NCI-H1694 treated with DMSO at 0.1 percent for 48 hours (cell line): ENCODE results near the gene ACOXL.

ENCODE experiments used
- DNase-seq: peaks from one replicate; lab custom pipeline; 2025; lab: John Stamatoyannopoulos, UW

ACOXL gene

DNA sequence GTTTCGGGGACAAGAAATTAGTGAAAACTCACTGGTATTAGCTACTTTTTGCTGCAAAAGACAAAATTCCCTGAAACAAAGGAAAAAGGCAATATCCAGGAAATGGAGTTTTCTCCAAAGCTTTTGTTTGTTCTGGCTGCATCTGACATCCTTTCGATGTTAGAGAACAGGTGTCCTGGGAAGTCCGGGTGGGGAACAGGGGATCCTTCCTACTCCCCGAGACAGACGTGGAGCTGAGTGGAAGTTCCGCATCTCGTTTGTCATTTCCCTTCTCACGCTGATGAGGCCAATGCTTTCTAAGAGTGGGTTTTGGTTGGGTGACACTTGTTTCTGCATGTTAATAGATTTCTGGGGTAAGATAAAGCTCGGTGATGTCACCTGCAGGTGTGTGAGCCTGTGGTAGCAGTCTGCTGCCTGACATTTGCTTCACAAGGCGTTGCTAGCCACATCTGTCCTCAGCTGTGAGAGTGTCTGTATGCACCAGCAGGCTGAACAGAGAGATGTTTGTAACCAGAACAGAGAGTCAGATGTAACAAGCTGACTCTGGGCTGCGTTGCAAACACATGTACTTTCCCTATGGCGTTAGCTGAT, 125.9 kb downstream of the ACOXL start:
- no peak for DNase-seq

DNA sequence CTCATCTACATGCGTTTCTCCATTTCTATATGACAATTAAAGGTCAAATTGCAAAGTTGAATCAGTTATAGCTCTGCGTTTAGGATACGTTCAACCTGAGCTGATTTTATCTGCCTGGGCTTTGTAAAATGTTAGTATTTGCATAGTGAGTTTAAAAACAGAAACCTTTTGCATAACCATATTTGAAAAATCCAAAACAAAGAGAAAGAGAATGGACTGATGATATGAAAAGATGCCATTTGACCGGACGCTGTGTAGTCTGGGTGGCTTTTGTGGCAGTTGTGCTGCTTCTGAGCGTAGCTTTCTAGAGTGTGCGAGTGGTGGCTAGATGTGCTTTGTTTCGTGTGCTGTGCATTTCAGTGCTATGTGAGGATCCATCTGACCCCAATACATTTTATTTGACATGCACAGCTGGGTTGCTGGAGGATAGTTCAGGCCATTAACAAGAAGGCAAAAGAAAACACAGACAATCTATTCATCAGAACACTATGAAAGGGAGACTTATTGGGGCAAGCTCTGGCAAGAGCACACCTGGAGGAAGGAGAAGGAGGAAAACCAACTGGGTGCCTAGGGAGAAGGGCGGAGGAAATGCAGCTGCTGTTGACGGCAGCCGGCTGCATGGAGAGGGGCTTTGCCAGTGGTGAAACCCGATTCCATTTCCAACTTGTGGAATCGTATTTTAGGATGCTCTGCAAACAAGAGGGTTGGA, 126.8 kb downstream of the ACOXL start:
- no peak for DNase-seq

DNA sequence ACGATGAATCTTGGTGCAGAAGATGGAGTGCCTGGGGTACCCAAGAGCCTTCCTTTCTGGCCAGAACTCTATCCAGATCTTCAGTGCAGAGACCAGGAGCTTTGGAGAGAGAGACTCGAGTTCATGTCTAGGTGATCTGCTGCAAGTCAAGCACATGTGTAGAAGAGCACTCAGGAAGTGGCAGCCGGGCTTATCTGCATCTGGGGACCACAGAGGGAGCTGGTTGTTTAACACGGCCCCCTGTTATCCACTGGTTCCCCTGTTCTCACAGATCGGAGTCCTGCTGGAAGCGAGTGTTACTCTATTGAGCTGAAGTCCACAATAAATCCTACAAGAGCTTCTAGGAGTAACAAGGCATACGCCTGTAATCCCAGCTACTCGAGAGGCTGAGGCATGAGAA, 128.3 kb downstream of the ACOXL start:
- no peak for DNase-seq

DNA sequence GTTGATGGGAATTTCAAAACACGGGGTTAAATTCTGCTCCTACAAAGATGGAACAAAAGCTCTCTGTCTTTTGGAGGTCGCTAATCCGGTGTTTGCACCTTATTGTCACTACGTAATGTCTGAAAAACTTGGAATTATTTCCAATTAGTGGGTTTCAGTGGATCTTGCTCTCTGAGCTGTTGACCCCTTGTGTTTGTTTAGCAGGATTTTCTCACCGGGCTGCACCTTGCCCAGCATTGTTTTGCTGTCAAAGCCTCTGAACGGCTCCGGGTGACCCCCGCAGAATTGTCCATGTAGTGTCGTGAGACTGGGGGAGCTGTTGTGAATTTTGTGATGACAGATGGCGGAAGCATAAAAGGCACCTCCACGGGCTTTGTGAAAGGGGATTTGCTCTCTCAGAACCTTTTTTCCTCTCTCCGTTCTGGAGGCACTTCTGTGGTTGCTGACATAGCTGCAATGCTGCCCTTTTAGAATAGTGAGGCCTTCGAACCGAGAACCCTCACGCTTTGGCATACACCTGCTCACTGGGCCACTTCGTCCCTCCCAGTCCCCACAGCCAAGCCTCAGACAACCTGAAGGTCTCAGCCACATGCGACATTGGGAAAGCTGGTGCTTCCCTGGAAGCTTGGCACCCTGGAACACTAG, 129.4 kb downstream of the ACOXL start:
- no peak for DNase-seq

DNA sequence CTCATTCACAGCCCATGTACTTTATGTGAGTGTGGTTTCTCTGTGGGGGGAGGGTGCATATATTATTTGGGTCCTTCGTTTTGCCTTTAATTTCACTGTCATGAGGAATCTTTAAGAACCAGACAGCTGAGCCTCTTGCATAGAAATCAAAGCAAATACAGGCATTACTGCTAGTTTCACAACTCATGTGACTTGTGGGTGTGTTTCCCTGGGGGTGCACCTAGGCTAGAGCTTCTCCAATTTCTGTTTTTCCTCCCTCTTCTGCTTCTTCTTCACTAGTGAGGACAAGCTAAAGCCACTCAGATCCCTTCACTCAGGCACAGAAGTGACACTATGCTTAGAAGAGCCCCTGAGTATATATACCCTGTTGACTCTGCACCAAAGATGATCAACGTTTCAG, 131.4 kb downstream of the ACOXL start:
- DNase-seq, result no peak

DNA sequence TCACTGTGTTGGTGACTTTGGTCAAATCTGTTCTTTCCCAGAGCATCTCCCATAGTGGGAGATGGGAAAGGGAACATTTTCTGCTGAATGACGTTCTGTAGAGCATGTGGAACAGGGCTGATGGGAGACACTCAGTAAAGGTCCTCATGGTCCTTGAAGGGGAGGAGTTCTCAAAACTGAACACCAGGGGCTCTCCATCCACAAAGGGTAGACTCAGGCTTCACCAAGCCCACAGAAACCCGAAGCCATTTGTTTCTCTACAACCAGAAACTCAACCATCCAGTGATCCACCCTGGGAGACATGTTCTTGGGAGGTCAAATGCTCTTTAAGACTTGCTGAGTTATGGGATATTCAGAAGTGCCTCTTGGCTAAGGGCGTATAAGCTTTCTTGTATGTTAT, 131.8 kb downstream of the ACOXL start:
- no peak for DNase-seq

DNA sequence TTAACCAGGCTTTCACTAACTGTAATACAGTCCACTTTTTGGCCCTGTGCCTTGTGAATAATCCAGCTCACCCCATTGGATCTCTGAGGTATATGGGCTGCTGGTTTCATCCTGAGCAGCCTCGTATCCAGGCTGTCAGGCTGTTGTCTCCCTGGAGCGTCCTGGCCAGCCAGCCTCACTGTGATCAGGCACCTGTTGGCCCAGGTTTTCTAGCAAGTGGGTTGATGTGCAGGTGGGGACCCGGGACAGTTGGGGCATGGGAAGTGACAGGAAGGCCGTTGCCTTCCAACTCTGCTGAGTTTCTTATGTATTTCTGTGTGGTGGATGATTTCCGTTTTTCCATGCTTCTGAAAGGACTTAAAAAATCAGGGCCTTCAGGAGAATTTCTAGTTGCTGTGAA, 132.4 kb downstream of the ACOXL start:
- no peak for DNase-seq

DNA sequence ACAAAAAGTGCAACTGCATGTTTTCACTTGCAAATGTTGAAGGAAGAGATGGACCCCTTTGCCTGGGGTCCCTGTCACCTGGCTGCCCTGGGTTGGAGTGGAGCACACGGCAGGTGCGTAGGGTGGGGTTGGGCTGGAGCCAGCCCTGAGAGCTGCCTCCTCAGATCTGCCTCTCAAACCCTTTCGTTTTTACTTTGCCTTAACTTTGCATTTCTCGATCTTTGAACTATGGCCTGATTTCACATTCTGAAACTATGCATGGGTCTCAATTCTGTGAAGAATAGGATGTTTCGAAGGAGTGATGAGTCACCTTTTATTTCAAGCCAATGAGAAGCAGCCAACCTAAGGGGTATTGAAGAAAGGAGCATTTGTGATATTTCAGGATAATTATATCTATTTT, 132.8 kb downstream of the ACOXL start:
- DNase-seq, result no peak

DNA sequence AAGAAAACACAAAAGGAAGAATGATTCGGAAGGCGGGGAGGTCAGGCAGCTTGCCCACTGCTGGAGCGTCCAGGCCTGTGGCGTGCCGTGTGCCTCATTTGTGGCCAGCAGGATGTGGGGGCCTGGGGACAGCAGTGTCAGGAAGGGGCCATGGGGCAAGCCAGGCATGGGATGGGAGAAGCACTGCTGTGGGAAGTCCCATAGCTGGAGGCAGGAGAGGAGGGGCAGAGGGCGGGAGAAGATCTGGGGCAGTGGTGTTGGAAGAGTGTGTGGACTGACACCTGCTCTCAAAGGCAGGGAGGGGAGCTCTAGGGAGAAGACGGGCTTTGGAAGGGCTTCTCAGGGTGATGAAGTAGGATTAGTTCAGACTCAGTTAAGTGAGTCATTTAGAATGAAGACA, 133.7 kb downstream of the ACOXL start:
- no peak for DNase-seq

DNA sequence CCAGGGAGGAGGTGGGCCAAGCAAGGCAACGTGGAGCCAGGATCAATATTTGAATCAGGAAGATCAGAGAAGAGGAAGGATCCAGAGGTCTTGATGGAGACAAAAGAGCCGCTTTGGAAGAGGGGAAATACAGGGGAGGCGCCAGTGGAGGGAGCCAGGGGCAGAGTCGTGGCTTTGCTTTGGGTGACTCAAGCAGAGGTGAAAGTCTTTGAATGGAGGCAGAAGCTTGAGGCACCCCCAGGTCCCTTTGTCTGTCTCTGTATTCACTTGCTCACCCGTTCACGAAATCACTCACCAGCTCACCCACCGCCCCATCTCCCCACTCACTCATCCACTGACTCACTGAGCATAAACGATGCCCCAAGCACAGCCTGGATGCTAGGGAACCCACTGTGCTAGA, 134.1 kb downstream of the ACOXL start:
- DNase-seq, result no peak

DNA sequence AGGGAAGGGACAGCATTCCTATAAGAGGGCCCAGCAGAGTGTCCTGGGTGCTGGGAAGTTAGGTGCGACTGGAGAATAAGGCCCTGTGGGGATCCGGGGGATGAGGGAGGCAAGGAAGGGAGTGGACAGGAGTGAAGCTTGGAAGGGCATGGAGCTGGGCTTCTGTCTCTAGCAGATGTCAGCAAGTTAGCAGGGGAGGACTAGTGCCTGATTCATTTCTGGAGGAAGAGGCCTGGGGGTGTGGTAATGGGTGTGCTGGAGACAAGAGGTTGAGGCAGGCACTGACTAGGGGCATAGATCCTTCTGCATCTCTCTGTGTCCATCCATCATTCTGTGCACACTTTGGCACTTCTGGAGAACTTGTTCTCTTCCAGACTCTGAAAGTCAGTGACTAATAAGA, 134.7 kb downstream of the ACOXL start:
- no peak for DNase-seq

DNA sequence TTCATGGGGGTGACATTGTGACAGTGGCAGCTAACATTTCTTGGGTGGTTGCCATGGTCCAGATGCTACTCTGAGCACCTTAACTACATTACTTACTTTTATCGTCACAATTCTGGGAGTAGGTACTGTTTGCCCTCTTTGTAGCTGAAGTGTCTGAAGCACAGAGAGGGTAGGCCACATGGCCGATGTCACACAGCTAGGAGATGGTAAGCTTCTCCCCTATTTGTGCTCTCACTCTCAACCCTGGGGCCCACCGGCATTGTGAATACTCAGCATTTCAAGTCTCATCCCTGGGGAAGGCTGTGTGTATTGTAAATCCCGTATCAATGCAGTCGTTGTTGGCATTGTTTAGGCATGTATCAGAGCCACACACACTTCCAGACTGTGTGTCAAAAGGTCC, 136.6 kb downstream of the ACOXL start:
- DNase-seq, result no peak

DNA sequence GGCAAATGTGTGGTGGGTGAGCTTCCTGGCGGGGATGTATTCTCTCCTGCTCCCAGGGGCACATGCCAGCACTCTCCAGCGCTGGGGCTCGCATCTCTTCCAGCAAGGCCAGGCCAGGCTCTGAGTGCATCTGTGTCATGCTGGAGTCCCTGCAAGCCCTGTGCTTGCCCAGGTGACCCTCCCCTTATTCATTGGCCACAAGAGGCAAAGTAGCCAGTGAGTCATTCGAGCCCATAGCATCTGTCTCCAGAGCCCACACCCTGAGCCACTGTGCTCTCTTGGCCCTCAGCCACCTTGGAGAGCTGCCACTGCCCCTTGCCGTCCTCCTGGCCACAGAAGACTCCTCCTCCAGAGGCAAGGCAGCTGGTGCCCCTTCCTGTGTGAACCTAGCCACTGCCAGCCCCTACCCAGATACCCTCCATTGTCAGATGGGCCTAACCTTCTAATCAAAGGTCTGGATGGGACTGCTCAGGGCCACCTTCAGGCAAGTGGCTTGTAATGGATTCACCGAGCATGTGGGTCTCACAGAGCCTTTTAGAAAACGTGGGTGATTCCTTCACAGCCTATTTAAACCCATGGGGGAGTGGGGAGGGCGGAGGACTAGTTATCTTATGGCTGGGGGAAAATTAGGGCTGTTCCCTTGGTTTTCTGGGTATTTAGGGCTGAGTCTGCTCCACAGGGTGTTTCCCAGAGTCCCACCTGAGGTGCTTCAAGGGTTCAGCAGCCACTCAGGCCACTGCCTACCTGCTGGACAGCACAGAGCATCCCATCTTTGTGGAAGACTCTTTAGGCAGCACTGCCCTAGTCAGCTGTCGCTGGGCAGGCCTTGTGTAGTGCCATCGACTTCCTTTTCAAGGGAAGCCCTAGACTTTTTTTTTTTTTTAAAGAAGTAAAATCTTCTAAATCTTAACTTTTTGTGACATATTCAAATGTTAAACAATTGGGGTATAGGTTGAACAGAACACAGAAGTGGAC, 137.4 kb downstream of the ACOXL start:
- DNase-seq, result no peak

DNA sequence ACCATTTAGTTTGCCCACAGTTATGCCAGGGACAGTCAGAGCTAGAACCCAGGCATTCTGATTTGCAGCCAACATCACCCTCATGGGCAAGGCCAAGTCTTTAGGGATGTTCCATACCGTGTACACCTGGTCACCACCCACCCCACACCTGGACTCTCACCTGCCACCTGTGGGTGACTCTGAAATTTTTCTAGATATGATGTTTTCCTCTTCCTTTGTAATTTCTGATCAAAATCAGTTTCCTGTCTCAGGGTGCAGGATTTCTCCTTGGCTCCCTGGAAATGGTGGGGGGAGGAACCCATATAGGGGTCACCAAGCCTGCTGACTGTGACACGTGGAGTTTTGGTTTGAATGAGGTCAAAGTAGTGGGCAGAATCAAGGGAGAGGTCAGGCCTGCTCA, 138.2 kb downstream of the ACOXL start:
- DNase-seq, result no peak

DNA sequence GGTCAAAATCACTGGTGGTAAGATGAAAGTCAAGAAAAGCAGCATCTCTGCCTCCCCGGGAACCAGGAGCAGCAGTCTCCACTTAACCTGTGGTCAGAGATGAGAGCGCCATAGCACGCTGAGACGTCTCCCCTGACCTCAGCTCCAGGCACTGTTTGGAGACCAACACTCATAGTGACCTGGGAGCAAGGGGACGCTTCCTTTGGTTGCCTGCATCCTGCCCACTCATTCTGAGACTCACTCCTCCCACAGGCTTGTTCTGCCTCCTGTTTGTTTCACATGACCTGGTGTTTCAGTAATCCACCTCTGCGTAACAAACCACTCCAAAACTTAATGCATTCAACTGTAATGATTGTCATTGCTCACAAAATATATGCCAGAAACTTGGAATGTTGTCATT, 139.3 kb downstream of the ACOXL start:
- no peak for DNase-seq

DNA sequence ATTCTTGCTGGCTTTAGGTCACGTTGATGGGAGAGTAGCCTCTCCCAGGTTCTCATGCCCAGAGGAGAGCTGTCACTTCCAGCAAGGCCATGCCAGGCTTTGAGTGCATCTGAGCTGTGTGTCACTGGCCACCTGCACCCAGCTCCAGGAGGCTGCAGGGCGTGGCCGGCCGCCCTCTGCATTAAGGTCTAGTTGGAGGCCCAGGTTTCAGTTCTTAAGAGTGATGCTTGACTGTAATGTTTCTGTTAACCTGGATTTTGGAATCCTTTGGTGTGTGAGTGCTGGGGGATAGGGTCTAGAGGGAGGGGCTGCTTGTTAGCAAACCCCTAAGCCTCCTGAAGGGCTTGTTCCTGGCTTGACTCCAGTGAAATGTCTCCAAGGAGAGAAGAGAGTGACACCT, 140.1 kb downstream of the ACOXL start:
- DNase-seq, result no peak

DNA sequence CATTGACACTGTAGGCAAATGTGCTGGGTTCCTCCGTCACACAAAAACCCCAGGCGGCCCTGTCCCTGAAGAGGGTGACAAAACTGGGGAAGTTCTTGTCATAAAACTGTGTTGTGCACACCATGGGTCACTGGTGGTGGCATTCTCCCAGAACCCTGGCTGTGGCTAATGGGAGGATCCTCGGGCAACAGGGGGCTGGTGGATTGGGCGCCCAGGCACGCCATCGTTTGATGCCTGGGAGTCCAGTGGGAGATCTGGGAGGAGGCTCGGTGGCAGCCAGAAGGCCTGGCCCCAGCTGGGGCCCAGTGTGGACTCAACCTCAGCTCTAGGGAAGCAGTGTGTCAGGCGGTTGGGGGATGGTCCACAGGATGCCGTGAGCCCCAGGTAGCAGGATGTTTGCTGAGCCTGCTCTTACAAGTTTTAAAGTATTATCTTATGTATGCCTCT, 140.7 kb downstream of the ACOXL start:
- no peak for DNase-seq

DNA sequence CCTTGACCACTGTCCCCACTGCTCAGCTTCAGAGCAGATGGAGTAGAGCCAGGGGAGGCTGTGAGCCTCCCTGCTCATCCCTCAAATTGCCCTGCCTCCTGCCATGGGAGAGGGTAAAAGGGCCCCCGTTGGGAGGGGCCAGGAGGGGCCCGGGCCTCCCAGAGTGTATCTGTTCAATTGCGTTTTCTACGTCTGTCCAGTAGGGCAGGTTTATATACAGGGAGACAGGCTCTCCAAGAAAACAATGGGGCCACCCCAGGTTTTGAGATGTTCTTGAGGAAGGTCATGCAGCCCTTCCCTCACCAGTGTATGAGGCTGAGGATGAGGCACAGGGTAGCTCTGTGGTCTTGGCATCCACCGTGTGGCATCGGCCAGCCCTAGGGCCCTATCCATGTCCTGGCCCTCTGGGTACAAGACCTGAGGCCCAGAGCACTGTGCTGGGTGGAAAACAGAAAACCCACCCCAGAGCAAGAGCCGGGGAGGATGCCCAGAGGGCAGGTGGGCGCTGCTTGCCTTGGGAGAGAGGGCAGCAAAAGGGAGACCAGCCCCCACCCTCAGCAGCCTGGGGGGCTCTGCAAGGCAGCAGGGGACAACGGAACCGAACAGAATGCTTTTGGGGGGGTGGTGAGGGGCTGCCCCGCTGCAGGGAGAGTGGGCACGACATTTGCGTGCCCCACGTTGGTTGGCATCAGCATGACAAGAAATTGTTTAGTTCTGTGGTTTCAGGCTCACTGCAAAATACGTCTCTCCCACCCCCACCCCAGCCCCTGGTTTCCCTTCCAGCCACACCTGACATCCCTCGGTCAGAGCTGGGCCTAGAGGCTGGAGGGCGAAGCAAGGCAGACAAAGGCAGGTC, 141.5 kb downstream of the ACOXL start:
- no peak for DNase-seq

DNA sequence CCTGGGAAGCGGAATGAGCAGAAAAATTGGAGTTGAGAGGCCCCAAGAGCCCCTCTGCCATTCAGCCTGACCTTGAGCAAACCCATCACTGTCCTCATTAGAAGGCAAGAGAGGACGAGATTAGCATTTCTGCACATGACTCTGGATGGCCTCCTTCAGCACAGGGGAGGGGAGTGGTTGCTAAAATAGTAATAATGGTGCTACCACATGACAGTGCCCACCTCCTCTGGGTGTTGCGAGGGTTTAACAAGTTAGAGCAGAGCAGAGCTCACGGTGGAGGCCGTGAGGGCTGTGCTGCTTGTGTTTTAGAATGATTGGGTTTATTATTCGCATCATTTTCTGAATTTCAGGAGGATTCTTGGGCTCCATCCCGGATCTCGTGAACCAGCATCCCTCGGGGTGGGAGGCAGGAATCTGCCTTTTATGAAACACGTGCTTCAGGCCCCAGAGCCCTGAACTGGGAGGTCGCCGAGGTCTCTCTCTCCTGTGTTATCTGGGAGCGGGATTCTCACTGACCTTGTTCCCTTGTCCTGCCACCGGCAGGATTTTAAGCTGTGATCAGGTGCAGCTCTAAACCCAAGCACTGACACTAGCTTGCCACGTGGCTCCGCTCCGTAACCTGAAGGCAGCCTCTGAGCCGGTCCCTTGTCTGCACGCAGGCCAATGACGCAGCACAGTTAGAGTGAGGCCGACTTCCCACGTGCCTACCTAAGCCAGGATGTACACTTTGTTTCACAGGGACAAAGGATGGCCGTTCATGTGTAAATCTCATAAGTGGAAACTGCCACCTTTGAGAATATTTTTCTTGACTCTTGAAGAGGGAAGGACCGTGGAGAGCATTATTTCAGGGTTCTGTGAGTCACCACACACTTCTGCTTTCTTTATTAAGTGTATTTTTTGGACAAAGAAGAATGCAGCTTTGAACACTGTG, 142.3 kb downstream of the ACOXL start:
- DNase-seq, result no peak

DNA sequence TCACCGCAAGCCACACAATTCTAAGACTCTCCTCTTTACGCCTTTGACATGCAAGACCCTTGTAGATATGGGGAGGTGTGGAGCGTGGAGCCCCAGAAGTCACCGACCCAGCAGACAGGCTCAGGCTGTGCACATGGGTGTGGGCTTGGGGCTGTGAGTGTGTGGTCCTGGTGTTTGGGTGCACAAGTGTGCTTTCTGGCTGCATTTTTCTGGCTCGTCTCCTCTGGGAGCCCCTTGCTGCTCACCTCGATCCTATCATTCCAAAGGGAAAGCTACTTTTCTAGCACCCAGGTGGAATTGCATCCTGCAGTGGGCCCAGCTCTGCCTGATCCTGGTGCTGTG, 143.0 kb downstream of the ACOXL start:
- DNase-seq, result no peak
